Mesothelial cell of epicardium (in vitro differentiated cells): Measurements from ENCODE around the gene SRPK3. TPM values are rescaled to one million over a fixed set of nuclear protein-coding genes. Genes with fewer than 3 reads are reported as not detected.
"Not testable (repeated sequence)": the region's sequence is repeated elsewhere in the genome, so short reads cannot be mapped to it uniquely, and the experiment has no call there.

Experiments used
- DNase-seq, 2 experiments: peaks; one replicate each; pipeline ENCODE4 v3.0.0; 2021; ENCODE audit warnings: low spot score in 2 of 2; ENCODE audit not compliant: unreplicated experiment in 2 of 2
- H3K27ac Mint-ChIP-seq: 2 replicates; pipeline ENCODE4 v1.8.0; 2021; ENCODE audit warnings: mixed read lengths
- H3K27me3 Mint-ChIP-seq: 2 replicates; pipeline ENCODE4 v1.8.0; 2021; ENCODE audit warnings: low read depth, mixed read lengths
- H3K36me3 Mint-ChIP-seq: 2 replicates; pipeline ENCODE4 v1.8.0; 2021; ENCODE audit warnings: mixed read lengths
- H3K4me1 Mint-ChIP-seq: 2 replicates; pipeline ENCODE4 v1.8.0; 2021; ENCODE audit warnings: mixed read lengths
- H3K4me3 Mint-ChIP-seq: 2 replicates; pipeline ENCODE4 v1.8.0; 2021; ENCODE audit warnings: mild to moderate bottlenecking, moderate library complexity, mixed read lengths
- H3K9me3 Mint-ChIP-seq: 2 replicates; pipeline ENCODE4 v1.8.0; 2021; ENCODE audit warnings: mixed read lengths
- total RNA-seq: library from RNA; stranded (reverse); gene quantifications from 3 replicates; pipeline ENCODE4 v1.2.1, GENCODE V29; 2021
- TF ChIP-seq, protein P1 (sequence below): fragments of 200-600 bp; sonication (generic); IDR thresholded peaks from one replicate; pipeline ENCODE4 v1.5.0; 2021; ENCODE audit warnings: antibody characterized with exemption; ENCODE audit not compliant: unreplicated experiment

Gene SRPK3
- total RNA-seq, 1 donor from 2014 or later = not detected

DNA sequence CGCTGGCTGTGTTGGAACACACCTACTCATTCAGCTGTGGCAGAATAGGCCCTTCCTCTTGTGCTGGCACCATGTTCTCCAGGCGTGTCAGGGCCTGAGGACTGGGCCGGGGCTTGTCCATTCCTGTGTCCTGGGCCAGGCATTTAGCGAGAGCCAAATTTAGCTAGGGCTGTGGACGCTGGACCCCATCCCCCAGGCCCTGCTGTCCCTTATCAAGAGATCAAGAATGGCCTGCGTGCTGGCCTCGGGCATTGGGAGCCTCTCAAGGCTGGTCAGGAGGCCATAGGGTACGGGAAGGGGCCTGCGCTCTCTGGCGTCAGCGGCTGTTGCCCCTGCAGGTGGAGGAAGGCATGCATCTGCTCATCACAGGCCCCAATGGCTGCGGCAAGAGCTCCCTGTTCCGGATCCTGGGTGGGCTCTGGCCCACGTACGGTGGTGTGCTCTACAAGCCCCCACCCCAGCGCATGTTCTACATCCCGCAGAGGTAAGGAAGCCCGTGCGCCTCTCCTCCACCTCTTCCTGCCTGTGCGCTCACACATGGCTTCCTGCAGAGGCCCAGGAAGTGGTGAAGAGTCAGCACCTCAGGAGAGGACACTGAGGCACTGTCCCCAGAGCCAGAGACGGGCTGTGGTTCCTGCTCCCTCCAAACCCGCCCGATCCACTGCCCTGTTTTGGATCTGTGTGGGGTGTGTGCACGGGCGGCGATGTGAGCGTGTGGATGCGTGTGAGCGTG, 40.9 kb upstream of the SRPK3 start:
- H3K27ac Mint-ChIP-seq = no peak overlapping the region
- TF ChIP-seq, protein P1, sequence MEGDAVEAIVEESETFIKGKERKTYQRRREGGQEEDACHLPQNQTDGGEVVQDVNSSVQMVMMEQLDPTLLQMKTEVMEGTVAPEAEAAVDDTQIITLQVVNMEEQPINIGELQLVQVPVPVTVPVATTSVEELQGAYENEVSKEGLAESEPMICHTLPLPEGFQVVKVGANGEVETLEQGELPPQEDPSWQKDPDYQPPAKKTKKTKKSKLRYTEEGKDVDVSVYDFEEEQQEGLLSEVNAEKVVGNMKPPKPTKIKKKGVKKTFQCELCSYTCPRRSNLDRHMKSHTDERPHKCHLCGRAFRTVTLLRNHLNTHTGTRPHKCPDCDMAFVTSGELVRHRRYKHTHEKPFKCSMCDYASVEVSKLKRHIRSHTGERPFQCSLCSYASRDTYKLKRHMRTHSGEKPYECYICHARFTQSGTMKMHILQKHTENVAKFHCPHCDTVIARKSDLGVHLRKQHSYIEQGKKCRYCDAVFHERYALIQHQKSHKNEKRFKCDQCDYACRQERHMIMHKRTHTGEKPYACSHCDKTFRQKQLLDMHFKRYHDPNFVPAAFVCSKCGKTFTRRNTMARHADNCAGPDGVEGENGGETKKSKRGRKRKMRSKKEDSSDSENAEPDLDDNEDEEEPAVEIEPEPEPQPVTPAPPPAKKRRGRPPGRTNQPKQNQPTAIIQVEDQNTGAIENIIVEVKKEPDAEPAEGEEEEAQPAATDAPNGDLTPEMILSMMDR = no peak
- peaks cover 11% of the 10 kb centered on the region for H3K4me1 Mint-ChIP-seq
- DNase-seq = no peak
- H3K9me3 Mint-ChIP-seq = peaks cover 7% of the 10 kb centered on the region
- peaks cover 5% of the 10 kb centered on the region for H3K36me3 Mint-ChIP-seq
- H3K4me3 Mint-ChIP-seq = no peak overlapping the region
- H3K27me3 Mint-ChIP-seq = no peaks in the 10 kb centered on the region

DNA sequence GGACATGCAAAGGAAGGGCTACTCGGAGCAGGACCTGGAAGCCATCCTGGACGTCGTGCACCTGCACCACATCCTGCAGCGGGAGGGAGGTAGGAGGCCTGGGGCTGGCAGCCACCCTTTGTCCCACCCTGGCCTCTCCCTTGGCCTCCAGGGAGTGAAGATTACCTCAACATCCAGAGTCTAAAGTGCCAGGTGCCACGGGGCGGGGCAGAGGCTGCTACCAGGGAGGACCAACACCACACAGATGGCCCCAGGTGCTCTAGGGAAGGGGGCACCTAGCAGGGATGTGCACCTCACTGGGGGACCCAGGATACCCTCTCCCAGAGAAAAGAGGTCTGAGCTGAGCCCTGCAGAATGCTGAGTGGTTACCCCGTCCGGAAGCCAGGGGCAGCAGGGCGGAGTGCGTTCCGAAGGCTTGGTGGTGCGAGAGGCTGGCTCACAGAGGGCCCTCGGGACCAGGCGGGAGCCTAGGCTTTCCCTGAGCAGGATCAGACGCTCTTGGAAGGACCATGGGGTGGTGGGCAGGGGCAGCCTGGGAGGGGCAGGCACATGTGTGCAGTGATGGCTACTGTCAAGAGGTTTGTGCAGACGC, 40.1 kb upstream of the SRPK3 start:
- Mint-ChIP-seq H3K27ac (no peak overlapping the region), H3K27me3 (no peaks in the 10 kb centered on the region), H3K4me1 (peaks cover 12% of the 10 kb centered on the region), H3K4me3 (no peak overlapping the region), H3K36me3 (peaks cover 4% of the 10 kb centered on the region), H3K9me3 (peaks cover under 1% of the 10 kb centered on the region)
- TF ChIP-seq, protein P1 = no peak
- DNase-seq = no peak

DNA sequence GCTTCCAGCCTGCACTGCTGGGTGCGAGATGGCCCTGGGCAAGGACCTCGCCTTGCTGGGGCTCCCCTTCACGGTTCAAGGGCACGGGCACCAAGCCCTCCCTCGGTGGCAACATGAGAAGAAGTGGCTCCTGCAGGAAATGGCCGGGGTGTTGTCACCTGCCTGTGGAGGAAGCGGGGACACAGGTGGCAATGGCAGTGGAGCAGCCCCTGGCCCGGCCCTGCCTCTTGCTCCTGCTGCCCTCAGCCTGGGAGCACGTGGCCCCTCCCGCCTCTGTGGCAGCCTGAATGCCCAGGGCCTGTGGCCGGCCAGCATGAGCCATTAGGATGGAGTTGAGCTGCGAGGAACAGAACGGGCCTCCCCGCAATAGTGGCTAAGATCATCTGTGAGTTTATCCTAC, 39.4 kb upstream of the SRPK3 start:
- Mint-ChIP-seq H3K4me3 (no peak overlapping the region), H3K9me3 (peaks cover 5% of the 10 kb centered on the region), H3K27ac (no peak overlapping the region), H3K27me3 (no peaks in the 10 kb centered on the region), H3K36me3 (peaks cover 2% of the 10 kb centered on the region), H3K4me1 (peaks cover 12% of the 10 kb centered on the region)
- DNase-seq = no peak
- TF ChIP-seq, protein P1 = no peak

DNA sequence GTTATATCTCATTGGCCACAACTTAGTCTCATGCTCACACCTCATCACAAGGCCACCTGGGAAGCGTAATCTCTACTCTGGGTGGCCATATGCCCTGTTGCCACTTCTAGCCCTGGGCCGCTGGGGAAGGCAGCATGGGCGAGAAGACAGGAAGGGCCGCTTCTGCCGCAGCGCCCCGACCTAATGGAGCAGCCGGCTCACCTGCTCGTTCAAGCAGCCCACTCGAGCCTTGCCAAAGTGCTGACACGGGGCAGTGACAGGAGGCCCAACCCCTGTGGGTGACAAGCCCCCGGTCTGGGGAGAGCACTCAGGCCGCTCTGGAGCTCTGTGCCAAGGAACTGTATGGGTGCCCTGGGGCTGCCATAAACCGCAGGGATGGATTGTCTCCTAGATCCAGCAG, 38.7 kb upstream of the SRPK3 start:
- H3K4me3 Mint-ChIP-seq, H3K27me3 Mint-ChIP-seq, H3K9me3 Mint-ChIP-seq, H3K36me3 Mint-ChIP-seq, H3K27ac Mint-ChIP-seq, DNase-seq: not testable (repeated sequence)
- H3K4me1 Mint-ChIP-seq = peaks cover 12% of the 10 kb centered on the region

DNA sequence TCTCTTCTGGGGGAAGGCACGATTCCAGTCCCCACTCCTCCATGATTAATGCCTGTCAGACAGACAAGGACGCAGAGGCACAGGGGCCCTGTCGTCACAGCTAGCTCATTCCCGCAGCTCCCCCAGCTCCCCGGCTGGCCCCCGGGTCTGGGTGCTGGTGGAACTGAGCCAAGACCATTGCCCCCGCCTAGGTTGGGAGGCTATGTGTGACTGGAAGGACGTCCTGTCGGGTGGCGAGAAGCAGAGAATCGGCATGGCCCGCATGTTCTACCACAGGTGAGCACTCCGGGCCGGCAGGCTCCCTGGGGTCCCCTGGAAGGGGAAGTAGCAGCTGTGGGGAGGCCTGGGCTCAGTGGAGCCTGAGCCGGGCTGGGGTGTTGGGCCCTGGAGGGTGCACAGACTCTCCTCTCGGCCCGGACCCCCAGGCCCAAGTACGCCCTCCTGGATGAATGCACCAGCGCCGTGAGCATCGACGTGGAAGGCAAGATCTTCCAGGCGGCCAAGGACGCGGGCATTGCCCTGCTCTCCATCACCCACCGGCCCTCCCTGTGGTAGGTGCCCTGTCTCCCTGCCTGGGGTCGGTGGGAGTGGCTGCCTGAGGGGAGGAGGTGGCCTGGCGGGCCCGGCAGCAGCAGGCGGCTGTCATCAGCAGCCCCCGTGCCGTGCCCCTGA, 37.9 kb upstream of the SRPK3 start:
- not testable (repeated sequence) for H3K27me3 Mint-ChIP-seq, H3K9me3 Mint-ChIP-seq

DNA sequence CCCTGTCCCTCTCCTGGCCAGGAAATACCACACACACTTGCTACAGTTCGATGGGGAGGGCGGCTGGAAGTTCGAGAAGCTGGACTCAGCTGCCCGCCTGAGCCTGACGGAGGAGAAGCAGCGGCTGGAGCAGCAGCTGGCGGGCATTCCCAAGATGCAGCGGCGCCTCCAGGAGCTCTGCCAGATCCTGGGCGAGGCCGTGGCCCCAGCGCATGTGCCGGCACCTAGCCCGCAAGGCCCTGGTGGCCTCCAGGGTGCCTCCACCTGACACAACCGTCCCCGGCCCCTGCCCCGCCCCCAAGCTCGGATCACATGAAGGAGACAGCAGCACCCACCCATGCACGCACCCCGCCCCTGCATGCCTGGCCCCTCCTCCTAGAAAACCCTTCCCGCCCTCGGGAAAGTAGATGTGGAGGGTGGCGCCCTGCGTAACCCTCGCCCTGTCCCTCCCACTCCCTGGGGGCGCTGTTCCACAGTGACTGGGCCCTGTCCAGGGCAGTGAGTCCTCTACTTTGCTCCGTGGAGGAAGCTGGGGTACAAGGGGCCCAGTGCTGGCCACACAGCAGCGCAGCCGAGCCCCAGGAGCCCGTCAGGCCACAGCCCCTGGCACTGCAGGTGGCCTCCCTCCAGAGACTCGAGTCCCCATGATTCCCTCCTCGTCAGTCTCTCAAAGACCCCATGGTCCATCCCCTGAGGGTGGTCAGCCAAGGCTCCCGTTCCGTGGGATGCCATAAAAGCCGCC, 37.2 kb upstream of the SRPK3 start:
- Mint-ChIP-seq H3K4me3 (peak overlapping the region; percentile 66), H3K4me1 (peaks cover 12% of the 10 kb centered on the region), H3K27ac (peak overlapping the region; percentile 16)
- H3K36me3 Mint-ChIP-seq, DNase-seq, H3K9me3 Mint-ChIP-seq, H3K27me3 Mint-ChIP-seq: not testable (repeated sequence)

More for the DNA sequence above, 37.9 kb upstream of the SRPK3 start:
- H3K36me3 Mint-ChIP-seq, H3K27ac Mint-ChIP-seq, DNase-seq: not testable (repeated sequence)
- peaks cover 12% of the 10 kb centered on the region for H3K4me1 Mint-ChIP-seq
- H3K4me3 Mint-ChIP-seq = peak overlapping the region; percentile 22
